GM12801 (cell line): ENCODE data around the gene DNAJC1.

Source experiments
- CTCF ChIP-seq: IDR thresholded peaks from one replicate; pipeline ENCODE4 v1.5.1; 2011; ENCODE audit warnings: control low read depth; ENCODE audit not compliant: insufficient read length; ENCODE audit errors: extremely low read depth

The DNAJC1 gene

GRCh38 chr10:21827308-21827707 lies 176.2 kb downstream of the DNAJC1 start:
- no peak for TF ChIP-seq CTCF

DNA sequence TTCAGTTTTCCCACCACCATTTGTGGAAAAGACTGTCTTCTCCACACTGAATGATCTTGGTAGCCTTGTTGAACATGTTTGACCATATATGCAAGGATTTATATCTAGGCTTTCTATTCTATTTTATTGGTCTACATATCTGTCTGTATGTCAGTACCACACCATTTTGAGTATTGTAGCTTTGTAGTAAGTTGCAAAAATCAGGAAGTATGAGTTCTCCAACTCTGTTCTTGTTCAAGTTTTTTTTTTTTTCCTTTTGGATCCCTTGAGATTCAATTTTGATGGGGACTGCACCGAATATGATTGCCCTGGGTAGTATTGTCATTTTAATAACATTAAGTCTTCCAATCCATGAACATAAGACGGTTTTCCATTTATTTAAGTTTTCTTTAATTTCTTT lies 176.8 kb downstream of the DNAJC1 start:
- no peak for TF ChIP-seq CTCF

- no peak for TF ChIP-seq CTCF
Observed at GRCh38 chr10:21825345-21825744, 178.2 kb downstream of the DNAJC1 start.

- TF ChIP-seq CTCF: no peak
Observed at GRCh38 chr10:21824409-21824808, 179.1 kb downstream of the DNAJC1 start.

DNA sequence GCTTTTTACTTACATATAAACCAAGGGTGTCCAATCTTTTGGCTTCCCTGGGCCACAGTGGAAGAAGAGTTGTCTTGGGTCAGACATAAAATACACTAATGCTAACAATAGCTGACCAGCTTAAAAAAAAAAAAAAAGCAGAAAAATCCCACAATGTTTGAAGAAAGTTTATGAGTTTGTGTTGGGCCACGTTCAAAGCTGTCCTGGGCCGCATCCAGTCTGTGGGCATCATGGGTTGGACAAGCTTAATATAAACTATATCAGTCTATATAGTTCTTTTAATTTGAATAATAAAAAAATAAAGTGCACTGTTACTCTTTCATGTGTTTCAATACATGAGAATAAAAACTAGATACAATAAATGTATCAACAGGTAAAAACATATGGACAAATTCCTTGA lies 179.9 kb downstream of the DNAJC1 start:
- TF ChIP-seq CTCF: no peak

- no peak for TF ChIP-seq CTCF
Observed at GRCh38 chr10:21820952-21821351, 182.6 kb downstream of the DNAJC1 start.

DNA sequence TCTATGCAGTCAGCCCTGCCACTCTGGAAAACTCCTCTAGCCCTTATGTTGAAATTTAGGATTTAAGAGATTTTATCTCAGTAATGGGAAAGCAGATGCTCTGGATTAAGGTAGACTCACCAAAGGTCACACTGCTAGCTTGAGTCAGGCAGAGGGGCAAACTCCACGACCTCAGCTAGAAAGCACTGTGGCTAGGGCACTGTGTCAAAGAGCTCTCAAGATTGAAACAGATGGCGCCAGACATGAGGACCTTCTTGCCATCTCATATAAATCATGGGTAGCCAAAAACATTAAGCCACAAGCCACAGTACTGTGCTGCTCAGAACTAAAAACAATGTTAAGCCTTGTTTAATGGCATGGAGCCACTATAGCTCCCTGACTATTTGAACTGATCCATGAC lies 188.7 kb downstream of the DNAJC1 start:
- TF ChIP-seq CTCF: no peak

GRCh38 chr10:21813946-21814345 lies 189.6 kb downstream of the DNAJC1 start:
- no peak for TF ChIP-seq CTCF
